Rectal smooth muscle tissue (tissue), 1 donor: ENCODE data around the gene SMAD3.

Experiments
- H3K27ac ChIP-seq: one replicate; pipeline ENCODE4 v1.7.0; 2013; ENCODE audit warnings: low read depth, low read length, inconsistent platforms
- H3K27me3 ChIP-seq: one replicate; pipeline ENCODE4 v1.7.0; 2013; ENCODE audit warnings: low read length; ENCODE audit not compliant: control insufficient read depth, insufficient read depth
- H3K36me3 ChIP-seq: one replicate; pipeline ENCODE4 v1.7.0; 2013; ENCODE audit warnings: low read length; ENCODE audit not compliant: control insufficient read depth, insufficient read depth
- H3K4me1 ChIP-seq: one replicate; pipeline ENCODE4 v1.7.0; 2013; ENCODE audit warnings: low read length; ENCODE audit not compliant: control insufficient read depth, insufficient read depth
- H3K4me3 ChIP-seq: one replicate; pipeline ENCODE4 v1.7.0; 2013; ENCODE audit warnings: low read length
- H3K9ac ChIP-seq: one replicate; pipeline ENCODE4 v1.7.0; 2013; ENCODE audit warnings: low read length

SMAD3 gene

GRCh38 chr15:67202091-67202490 is 136.7 kb downstream of the SMAD3 start:
- no peak overlapping the region for H3K27ac ChIP-seq
- H3K36me3 ChIP-seq = peaks cover 5% of the 10 kb centered on the region
- H3K9ac ChIP-seq = no peak overlapping the region
- H3K27me3 ChIP-seq = no peaks in the 10 kb centered on the region
- H3K4me1 ChIP-seq = no peaks in the 10 kb centered on the region
- H3K4me3 ChIP-seq = no peak overlapping the region

DNA sequence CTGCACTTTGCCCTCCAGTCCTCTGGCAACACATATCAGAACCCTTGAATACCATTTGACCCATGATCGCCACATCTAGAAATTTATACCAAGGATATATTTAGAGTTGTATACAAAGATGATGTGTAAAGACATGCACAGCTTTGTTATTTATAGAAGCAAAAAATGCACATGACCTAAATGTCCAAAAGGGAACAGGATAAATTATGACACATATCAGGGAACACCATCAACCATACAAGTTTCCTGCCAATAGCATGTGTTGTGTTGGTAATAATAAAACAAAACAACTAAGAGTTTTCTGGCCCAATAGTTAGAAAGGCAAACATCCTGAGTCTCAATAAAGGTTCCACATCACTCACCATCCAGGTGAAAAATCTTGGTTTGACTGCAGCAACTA is 137.6 kb downstream of the SMAD3 start:
- Histone ChIP-seq H3K9ac (no peak overlapping the region), H3K4me3 (no peak overlapping the region), H3K27ac (no peak overlapping the region), H3K4me1 (no peaks in the 10 kb centered on the region), H3K36me3 (peaks cover 5% of the 10 kb centered on the region), H3K27me3 (no peaks in the 10 kb centered on the region)

GRCh38 chr15:67207555-67208207 is 142.3 kb downstream of the SMAD3 start:
- Histone ChIP-seq H3K4me1 (no peaks in the 10 kb centered on the region), H3K27me3 (no peaks in the 10 kb centered on the region), H3K36me3 (peaks cover 7% of the 10 kb centered on the region), H3K4me3 (no peak overlapping the region), H3K9ac (no peak overlapping the region), H3K27ac (no peak overlapping the region)

- no peak overlapping the region for H3K4me3 ChIP-seq
- no peak overlapping the region for H3K27ac ChIP-seq
- H3K36me3 ChIP-seq = peaks cover 7% of the 10 kb centered on the region
- no peaks in the 10 kb centered on the region for H3K27me3 ChIP-seq
- H3K4me1 ChIP-seq = no peaks in the 10 kb centered on the region
- no peak overlapping the region for H3K9ac ChIP-seq
Observed at GRCh38 chr15:67208396-67208795, 143.0 kb downstream of the SMAD3 start.

GRCh38 chr15:67210555-67211168 is 145.3 kb downstream of the SMAD3 start:
- Histone ChIP-seq H3K9ac (no peak overlapping the region), H3K36me3 (peaks cover 2% of the 10 kb centered on the region), H3K4me1 (no peaks in the 10 kb centered on the region), H3K4me3 (no peak overlapping the region), H3K27me3 (no peaks in the 10 kb centered on the region), H3K27ac (no peak overlapping the region)

DNA sequence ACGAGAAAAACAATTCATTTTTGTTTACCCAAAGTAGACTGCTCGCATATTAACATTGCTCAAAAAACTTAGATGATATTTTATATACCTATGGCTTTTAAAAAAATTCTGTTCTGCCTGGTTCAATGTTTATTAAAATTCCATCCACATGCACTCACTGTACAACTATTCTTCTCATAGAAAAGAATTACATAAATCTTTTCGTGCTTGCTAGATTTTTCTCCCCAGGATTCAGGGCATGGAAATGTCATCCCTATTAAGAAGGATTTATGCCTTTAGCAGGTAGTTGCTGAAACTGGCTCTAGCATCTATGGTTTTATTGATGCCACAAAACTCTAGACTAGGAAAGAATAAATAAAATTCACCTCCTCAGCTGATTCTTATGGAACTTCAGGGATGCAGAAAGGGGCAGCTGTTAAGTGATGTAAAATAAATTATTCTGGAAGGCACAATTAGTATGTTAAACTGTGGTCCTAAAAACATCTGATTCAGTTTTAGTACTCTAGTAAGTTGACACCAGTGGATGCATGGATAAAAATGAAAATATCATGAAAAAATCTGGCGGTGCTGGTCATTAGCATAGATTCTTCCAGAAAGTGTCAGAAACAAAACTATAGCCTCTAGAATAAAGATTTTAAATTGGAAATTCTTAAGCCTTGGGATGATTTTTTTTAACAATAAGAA is 147.4 kb downstream of the SMAD3 start:
- Histone ChIP-seq H3K27ac (no peak overlapping the region), H3K36me3 (peaks cover 2% of the 10 kb centered on the region), H3K27me3 (no peaks in the 10 kb centered on the region), H3K4me1 (no peaks in the 10 kb centered on the region), H3K4me3 (no peak overlapping the region), H3K9ac (no peak overlapping the region)

GRCh38 chr15:67215102-67215501 is 149.7 kb downstream of the SMAD3 start:
- Histone ChIP-seq H3K27ac (no peak overlapping the region), H3K36me3 (no peaks in the 10 kb centered on the region), H3K27me3 (no peaks in the 10 kb centered on the region), H3K9ac (no peak overlapping the region), H3K4me3 (no peak overlapping the region), H3K4me1 (no peaks in the 10 kb centered on the region)

GRCh38 chr15:67216859-67217258 is 151.5 kb downstream of the SMAD3 start:
- no peak overlapping the region for H3K9ac ChIP-seq
- H3K27me3 ChIP-seq = no peaks in the 10 kb centered on the region
- H3K4me3 ChIP-seq = no peak overlapping the region
- H3K27ac ChIP-seq = no peak overlapping the region
- no peaks in the 10 kb centered on the region for H3K36me3 ChIP-seq
- H3K4me1 ChIP-seq = no peaks in the 10 kb centered on the region

DNA sequence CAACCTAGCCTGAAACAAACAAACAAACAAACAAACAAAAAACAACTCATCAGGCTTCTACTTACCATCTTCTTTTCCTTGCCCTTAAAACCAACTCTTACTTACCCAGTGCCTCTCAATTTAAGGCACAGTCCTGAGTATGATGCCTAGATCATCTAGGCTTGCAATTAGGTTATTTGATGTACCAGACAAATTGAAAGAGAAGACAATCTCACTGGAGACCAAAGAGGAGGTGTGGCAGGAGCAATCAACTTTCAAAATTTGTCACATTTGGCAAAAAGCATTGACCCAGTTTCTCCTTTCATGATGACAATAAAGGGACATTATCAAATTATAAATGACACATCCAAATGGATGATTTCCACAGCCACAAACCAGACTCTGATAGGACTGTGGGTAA is 153.0 kb downstream of the SMAD3 start:
- H3K4me1 ChIP-seq = no peaks in the 10 kb centered on the region
- H3K36me3 ChIP-seq = no peaks in the 10 kb centered on the region
- no peak overlapping the region for H3K27ac ChIP-seq
- no peaks in the 10 kb centered on the region for H3K27me3 ChIP-seq
- no peak overlapping the region for H3K9ac ChIP-seq
- no peak overlapping the region for H3K4me3 ChIP-seq

DNA sequence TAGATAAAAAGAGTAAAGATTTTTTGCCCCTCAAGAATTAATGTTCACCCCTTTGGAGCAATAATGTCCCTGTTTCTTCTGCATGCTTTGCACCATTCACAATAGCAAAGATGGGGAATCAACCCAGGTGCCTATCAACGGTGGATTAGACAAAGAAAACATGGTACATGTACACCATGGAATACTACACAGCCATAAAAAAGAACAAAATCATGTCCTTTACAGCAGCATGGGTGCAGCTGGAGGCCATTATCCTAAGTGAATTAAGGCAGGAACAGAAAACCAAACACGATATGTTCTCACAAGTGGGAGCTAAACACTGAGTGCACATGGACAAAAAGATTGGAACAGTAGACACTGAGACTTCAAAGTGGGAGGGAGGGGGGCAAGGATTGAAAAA is 153.9 kb downstream of the SMAD3 start:
- H3K27me3 ChIP-seq = no peaks in the 10 kb centered on the region
- H3K4me3 ChIP-seq = no peak overlapping the region
- no peak overlapping the region for H3K27ac ChIP-seq
- no peak overlapping the region for H3K9ac ChIP-seq
- H3K36me3 ChIP-seq = no peaks in the 10 kb centered on the region
- H3K4me1 ChIP-seq = no peaks in the 10 kb centered on the region

DNA sequence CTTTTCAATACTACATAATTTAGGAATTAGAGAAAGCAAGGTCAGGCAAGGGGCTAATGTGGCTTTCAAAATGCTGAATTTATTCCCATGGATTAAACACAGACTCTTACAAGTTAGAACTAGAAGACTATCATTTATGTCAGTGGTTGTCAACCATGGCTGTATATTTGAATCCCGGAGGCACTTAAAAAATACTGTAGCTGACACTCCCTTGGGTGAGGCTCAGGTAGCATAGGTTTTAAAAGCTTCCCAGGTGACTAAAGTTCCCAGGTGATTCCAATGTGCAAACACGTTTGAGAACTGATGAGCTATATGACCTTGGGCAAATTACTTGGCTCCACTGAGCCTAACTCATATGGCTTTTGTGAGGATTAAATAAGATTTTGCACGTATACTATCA is 159.5 kb downstream of the SMAD3 start:
- Histone ChIP-seq H3K4me1 (no peaks in the 10 kb centered on the region), H3K9ac (no peak overlapping the region), H3K4me3 (no peak overlapping the region), H3K36me3 (no peaks in the 10 kb centered on the region), H3K27me3 (no peaks in the 10 kb centered on the region), H3K27ac (no peak overlapping the region)

- Histone ChIP-seq H3K27ac (no peak overlapping the region), H3K9ac (no peak overlapping the region), H3K4me1 (no peaks in the 10 kb centered on the region), H3K36me3 (no peaks in the 10 kb centered on the region), H3K27me3 (no peaks in the 10 kb centered on the region), H3K4me3 (no peak overlapping the region)
Observed at GRCh38 chr15:67225336-67225735, 159.9 kb downstream of the SMAD3 start.

GRCh38 chr15:67227431-67227830 is 162.0 kb downstream of the SMAD3 start:
- Histone ChIP-seq H3K27me3 (no peaks in the 10 kb centered on the region), H3K4me1 (no peaks in the 10 kb centered on the region), H3K27ac (no peak overlapping the region), H3K36me3 (no peaks in the 10 kb centered on the region), H3K9ac (no peak overlapping the region), H3K4me3 (no peak overlapping the region)
